Adrenal gland (tissue), 12 donors: Measurements from ENCODE around the gene PMAIP1. TPM values are rescaled to one million over a fixed set of nuclear protein-coding genes. Genes with fewer than 3 reads are reported as not detected.
"Not testable (repeated sequence)": the region's sequence is repeated elsewhere in the genome, so short reads cannot be mapped to it uniquely, and the experiment has no call there.

Experiments
- DNase-seq, 7 donors: peaks; one replicate each; pipeline ENCODE4 v3.0.0-alpha.2; 2019 to 2020
- H3K27ac ChIP-seq, 5 donors: fragments of 200-600 bp; sonication (generic) in 4 of 5; 1 replicate in 3 of 5; 2 replicates in 2 of 5; pipeline versions ENCODE4 v1.5.1 to v1.8.0; 2016 to 2020; ENCODE audit warnings: mild to moderate bottlenecking in 1 of 5
- H3K27me3 ChIP-seq: fragments of 200-600 bp; 2 replicates; pipeline ENCODE4 v1.8.0; 2021
- H3K36me3 ChIP-seq, 2 donors: fragments of 200-600 bp; replicated peaks in 1 of 2; 1 replicate in 1 of 2; 2 replicates in 1 of 2; pipeline versions ENCODE4 v1.5.1 to v1.8.0; 2018 to 2022
- H3K4me1 ChIP-seq, 2 donors: fragments of 200-600 bp; replicated peaks in 1 of 2; 1 replicate in 1 of 2; 2 replicates in 1 of 2; pipeline versions ENCODE4 v1.5.1 to v1.8.0; 2018 to 2021
- H3K4me3 ChIP-seq, 4 donors: fragments of 200-600 bp; sonication (generic) in 3 of 4; one replicate each; pipeline ENCODE4 v1.5.1; 2016 to 2018
- H3K9me3 ChIP-seq, 3 donors: fragments of 200-600 bp; sonication (generic) in 1 of 3; replicated peaks in 1 of 3; 1 replicate in 2 of 3; 2 replicates in 1 of 3; pipeline versions ENCODE4 v1.5.1 to v1.8.0; 2016 to 2021
- CTCF ChIP-seq, 6 experiments: fragments of 450-650 bp in 4 of 6; fragments of 200-600 bp in 2 of 6; sonication (generic) in 1 of 6; IDR thresholded peaks; 1 replicate in 5 of 6; 2 replicates in 1 of 6; pipeline versions ENCODE4 v1.5.1 to v1.8.0; 2016 to 2021; ENCODE audit warnings: antibody characterized with exemption in 6 of 6, mild to moderate bottlenecking in 2 of 6, moderate library complexity in 1 of 6
- POLR2A ChIP-seq, 2 donors: fragments of 450-650 bp; IDR thresholded peaks; one replicate each; pipeline ENCODE4 v1.6.1; 2017; ENCODE audit warnings: antibody characterized with exemption in 2 of 2, mild to moderate bottlenecking in 2 of 2, moderate library complexity in 1 of 2
- WGBS, 4 donors: extraction: QIAGEN DNeasy Blood & Tissue Kit in 2 of 4; methylation state at CpG; one replicate each; pipeline versions ENCODE4 v1.1.5 to v1.1.7; 2013 to 2017; 5-methylcytosine and 5-hydroxymethylcytosine counted together
- intact Hi-C, 2 donors: fragments of 100-400 bp; cut with DNase I; formaldehyde crosslinking; loops; one replicate each; pipeline versions ENCODE4 v1.14.1 to v1.15.0; 2022 to 2023
- polyA plus RNA-seq, 3 donors: library from polyadenylated mRNA; stranded (reverse); fragments of 200-250 nt in 2 of 3; fragments of 350-450 nt in 1 of 3; fragmentation: Illumina TruSeq in 1 of 3; extraction: RNeasy Lipid Tissue Mini Kit (QIAGEN cat#74804) in 1 of 3; gene quantifications; one replicate each; pipeline ENCODE4 v1.2.3, GENCODE V29; 2013 to 2014
- total RNA-seq, 9 donors: library from RNA; depleted of rRNA in 4 of 9; stranded (reverse); fragments of >200 nt in 4 of 9; fragments of 120-200 nt in 1 of 9; fragmentation: NEBNext Ultra II Directional in 1 of 9; extraction: Animal tissue kit (Norgen Biotek cat#: 25700) in 1 of 9; gene quantifications; one replicate each; pipeline versions ENCODE4 v1.1.0 to v1.2.4, GENCODE V29; 2013 to 2023
- donor health status: healthy with polysubstance abuse.
- donor health status: Bipolar disorder and iron deficiency.
- donor health status: DM: yes; HTN: yes; CAD: no.
- donor health status: DM: no; HTN: no; CAD: no.
- donor health status: DM: no; HTN: no; CAD: no.
- donor health status: DM: yes; HTN: yes; CAD: no.

PMAIP1 gene
- total and polyA plus RNA-seq, 12 donors = 0.13 to 12.0 (median 0.53) TPM; not detected in 2

DNA sequence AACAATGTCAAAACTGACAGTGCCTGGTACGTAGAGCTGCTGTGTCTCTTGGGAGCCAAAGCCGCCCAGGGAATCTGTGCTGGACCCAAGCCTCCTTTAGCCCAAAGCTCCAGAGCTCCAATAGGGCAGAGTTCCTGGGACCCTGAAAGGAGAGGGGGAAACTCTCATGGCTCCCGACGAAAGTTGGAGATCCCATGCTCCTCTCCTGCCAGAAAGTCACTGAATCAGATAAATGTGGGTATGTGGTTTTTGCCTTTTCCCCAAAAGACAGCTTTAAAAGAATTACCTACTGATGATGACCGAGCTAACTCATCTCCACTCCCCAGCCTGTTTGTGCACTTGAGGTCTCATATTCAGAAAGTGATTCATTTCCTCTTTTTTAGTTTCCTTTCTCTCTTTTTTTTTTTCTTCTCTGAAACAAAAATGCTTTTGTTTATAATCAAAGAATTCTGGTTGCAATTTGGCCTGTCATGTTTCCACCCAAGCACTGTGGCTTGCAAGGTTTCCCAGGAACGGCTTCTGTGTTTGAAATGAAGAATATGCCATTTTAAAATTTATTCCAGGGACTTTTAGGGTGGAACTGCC lies 14.1 kb upstream of the PMAIP1 start:
- no peak for DNase-seq
- Histone ChIP-seq H3K4me3 (no peak overlapping the region), H3K27ac (no peak overlapping the region), H3K27me3 (no peaks in the 10 kb centered on the region), H3K9me3 (no peaks in the 10 kb centered on the region), H3K4me1 (no peaks in the 10 kb centered on the region), H3K36me3 (no peaks in the 10 kb centered on the region)
- intact Hi-C loops = no loop called here
- no peak for TF ChIP-seq POLR2A (IDR thresholded peaks at IDR 0.05)
- TF ChIP-seq CTCF (IDR thresholded peaks at IDR 0.05) = no peak
- WGBS, 4 donors = 51 to 64% (median 61%) methylated on average over 4 to 6 of the region's 6 CpGs

DNA sequence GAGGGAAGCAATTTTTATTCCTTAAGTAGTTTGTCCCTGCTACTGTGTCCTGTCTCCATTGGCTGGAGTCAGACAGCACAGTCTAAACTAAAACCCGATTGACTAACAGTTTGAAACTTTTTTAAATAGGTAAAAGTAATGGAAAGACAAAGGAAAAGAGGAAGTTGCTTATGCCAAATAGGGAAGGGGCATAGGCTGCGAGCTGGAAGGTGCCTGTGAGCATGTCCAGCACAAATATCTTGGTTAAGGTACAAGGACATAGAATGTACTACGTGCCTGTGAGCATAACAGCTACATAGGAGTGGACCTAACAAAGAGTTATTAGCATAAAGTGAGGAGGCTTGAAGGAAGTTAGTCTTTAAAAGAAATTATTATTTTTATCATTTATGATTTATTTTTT lies 13.4 kb upstream of the PMAIP1 start:
- H3K9me3 ChIP-seq, intact Hi-C loops, H3K4me3 ChIP-seq, H3K27me3 ChIP-seq, H3K36me3 ChIP-seq, H3K4me1 ChIP-seq, H3K27ac ChIP-seq, DNase-seq: not testable (repeated sequence)
- 65 to 75% (median 69%) methylated on average over 3 of the region's 3 CpGs for WGBS, 4 donors

DNA sequence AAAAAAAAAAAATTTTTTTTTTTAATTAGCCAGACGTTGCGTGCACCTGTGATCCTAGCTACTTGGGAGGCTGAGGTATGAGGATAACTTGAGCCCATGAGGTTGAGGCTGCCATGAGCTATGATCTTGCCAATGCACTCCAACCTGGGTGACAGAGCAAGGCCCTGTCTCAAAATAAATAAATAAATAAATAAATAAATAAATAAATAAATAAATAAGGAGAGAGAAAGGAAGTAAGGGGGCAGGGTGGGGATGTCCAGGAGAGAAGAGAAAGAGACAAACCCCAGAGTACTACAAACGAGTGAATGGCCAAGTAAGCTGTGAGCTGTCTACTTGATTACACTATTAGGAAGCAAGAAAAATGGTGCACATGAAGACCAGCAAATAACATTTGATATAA lies 7.7 kb upstream of the PMAIP1 start:
- no peak for TF ChIP-seq CTCF (IDR thresholded peaks at IDR 0.05)
- no peak for TF ChIP-seq POLR2A (IDR thresholded peaks at IDR 0.05)
- intact Hi-C loops = no loop called here
- H3K27me3 ChIP-seq = no peaks in the 10 kb centered on the region
- H3K9me3 ChIP-seq = no peaks in the 10 kb centered on the region
- no peaks in the 10 kb centered on the region for H3K36me3 ChIP-seq
- no peak overlapping the region for H3K4me3 ChIP-seq
- WGBS, 4 donors = 84 to 91% (median 88%) methylated on average over 3 of the region's 3 CpGs
- H3K4me1 ChIP-seq = no peaks in the 10 kb centered on the region
- DNase-seq = no peak
- H3K27ac ChIP-seq = no peak overlapping the region

DNA sequence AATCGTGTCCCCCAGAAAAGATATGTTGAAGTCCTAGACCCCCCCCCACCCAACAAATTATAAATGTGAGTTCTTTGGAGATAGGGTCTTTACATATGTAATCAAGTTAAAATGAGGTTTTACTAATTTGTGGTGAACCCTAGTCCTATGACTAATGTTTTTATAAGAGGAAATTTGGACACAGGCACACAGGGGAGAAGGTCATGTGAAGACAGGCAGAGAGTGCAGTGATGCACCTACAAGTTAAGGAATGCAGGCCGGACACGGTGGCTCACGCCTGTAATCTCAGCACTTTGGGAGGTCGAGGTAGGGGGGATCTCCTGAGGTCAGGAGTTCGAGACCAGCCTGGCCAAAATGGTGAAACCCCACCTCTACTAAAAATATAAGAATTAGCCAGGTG lies 5.8 kb upstream of the PMAIP1 start:
- H3K27ac ChIP-seq = no peak overlapping the region
- 81 to 91% (median 87%) methylated on average over 6 of the region's 6 CpGs for WGBS, 4 donors
- DNase-seq = no peak
- no peaks in the 10 kb centered on the region for H3K9me3 ChIP-seq
- intact Hi-C loops = no loop called here
- no peaks in the 10 kb centered on the region for H3K4me1 ChIP-seq
- peaks cover 3% of the 10 kb centered on the region for H3K27me3 ChIP-seq
- H3K4me3 ChIP-seq = no peak overlapping the region
- TF ChIP-seq POLR2A (IDR thresholded peaks at IDR 0.05) = no peak
- no peak for TF ChIP-seq CTCF (IDR thresholded peaks at IDR 0.05)
- no peaks in the 10 kb centered on the region for H3K36me3 ChIP-seq

GRCh38 chr18:59897321-59897954 lies 2.4 kb upstream of the PMAIP1 start:
- no peak for DNase-seq
- H3K4me1 ChIP-seq = peaks cover 4% of the 10 kb centered on the region in 2 donors
- no peaks in the 10 kb centered on the region for H3K36me3 ChIP-seq
- no peak overlapping the region for H3K27ac ChIP-seq
- 56 to 70% (median 62%) methylated on average over 9 of the region's 9 CpGs for WGBS, 4 donors
- H3K4me3 ChIP-seq = no peak overlapping the region
- H3K9me3 ChIP-seq = no peaks in the 10 kb centered on the region
- intact Hi-C loops = no loop called here
- peaks cover 15% of the 10 kb centered on the region for H3K27me3 ChIP-seq
- TF ChIP-seq POLR2A (IDR thresholded peaks at IDR 0.05) = no peak
- no peak for TF ChIP-seq CTCF (IDR thresholded peaks at IDR 0.05)
